GM19452 (cell line): ENCODE data around the gene WAC.

Source experiments
- ATAC-seq: cut with Tn5 transposase; IDR thresholded peaks from one replicate; pipeline ENCODE4 v1.9.1; 2021; ENCODE audit not compliant: unreplicated experiment

WAC gene

DNA sequence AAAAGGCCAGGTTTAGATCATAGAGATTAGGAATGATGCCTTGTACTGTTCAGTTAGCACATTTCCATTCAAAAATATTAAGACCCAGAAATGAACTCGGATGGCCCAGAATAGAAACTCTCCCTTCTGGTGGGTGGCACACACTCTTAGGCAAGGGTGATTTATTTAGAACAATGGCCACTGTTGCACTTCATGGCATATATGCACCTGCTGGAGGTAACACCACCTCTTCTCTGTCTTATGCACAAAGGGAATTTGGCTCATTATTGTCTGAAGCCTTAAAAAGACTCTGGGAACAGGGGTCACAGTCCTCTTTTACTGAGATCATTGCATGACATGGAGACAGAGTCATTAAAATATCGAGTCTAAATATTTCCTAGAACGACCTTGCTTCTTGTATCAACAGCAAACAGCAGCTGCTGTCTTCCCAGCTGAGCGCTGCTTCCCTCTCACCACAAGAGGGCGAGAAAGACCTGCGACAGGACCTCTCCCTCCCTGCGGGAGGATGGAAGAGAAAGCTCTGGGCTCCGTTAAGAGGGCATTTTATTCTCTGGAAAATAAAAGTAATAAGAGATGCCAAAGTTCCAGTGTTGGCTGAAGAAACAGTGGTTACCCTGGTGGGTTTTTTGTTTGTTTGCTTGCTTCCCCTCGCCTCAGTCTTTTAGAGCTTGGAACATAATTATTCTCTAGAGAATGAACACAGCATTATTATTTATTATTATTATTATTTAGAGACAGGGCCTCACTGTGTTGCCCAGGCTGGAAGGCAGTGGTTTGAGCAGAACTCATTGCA, 130.9 kb downstream of the WAC start:
- ATAC-seq = peak; percentile 95

DNA sequence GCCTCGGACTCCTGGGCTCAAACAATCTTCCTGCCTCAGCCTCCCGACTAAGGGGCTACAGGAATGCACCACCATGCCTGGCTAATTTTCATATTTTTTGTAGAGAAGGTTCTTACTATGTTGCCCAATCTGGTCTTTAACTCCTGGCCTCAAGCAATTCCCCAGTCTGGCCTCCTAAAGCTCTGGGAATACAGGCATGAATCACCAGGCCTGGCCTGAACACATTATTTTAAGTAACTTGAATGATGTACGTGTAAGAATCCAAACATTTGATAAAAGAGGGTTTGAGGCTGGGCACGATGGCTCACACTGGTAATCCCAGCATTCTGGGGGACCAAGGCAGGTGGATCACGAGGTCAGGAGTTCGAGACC, 131.4 kb downstream of the WAC start:
- no peak for ATAC-seq

DNA sequence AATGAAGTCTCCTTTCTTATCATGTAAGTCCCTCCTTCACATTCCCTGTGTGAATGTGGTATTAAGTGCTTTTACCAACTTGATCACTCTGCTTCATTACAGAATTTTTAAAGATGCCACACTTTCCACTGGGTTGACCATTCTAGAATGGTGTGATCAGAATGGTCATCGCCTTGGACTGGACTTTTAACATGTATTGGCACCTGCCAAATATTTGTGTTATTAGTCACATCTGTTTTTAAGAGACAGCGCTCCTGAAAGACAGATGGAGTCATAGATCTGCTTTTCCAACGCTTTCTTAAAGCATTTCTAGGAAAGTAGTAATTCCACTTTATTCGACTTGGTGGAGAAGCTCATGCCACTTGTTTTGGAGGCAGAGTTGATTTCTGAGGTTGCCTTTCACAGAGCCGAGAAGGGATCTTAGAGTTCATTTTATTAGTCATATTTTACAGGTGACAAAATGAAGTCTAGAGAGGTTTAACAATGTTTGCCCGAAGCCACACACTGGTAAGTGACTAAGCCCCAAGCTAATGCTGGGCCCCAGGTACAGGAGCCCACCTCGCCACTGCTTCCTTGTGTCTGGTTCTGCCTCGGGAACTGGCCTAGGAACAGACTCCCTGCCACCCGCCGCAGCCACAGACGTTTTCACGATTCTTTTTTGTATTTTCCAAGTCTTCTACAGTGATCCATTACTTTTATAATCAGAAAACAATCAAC, 134.0 kb downstream of the WAC start:
- no peak for ATAC-seq

DNA sequence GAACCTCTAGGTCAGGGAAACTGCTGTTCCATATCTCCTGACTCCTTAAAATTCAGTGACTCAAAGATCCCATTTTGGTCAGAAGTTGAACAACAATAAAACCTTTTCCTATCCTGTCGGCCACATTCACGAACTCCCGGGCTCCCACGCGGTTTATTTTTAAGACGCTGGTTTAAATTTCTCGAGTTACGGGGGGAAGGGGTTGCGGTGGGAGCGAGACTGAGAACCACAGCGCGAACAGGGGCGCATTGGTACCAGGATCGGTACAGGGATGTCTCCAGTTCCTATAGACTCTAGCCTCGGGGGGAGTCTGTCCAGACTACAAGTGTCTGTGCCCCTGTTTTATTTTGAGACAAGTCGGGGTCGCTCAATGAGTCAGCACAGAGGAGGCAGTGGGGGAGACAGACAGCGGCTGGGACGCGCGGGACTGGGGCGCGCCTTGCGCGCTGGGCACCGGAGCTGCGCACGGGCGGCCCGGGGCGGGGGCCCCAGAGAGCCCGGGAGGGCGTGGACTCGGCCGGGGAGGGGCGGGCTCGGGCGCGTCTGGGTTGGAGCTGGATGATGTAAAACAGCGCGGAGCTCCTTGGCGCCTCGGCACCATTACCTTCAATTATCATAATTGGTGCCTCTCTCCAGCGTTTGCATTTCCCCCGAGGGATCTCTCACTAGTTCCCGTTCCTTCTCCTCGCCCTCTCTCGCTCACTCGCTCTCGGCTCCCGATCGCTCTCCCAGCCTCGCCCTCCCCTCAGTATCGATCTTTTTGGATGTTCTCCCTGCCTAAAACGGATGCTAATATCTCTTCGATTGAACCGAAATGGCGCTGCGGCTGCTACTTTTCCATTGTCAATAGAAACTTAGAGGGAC, 135.7 kb downstream of the WAC start:
- no peak for ATAC-seq

DNA sequence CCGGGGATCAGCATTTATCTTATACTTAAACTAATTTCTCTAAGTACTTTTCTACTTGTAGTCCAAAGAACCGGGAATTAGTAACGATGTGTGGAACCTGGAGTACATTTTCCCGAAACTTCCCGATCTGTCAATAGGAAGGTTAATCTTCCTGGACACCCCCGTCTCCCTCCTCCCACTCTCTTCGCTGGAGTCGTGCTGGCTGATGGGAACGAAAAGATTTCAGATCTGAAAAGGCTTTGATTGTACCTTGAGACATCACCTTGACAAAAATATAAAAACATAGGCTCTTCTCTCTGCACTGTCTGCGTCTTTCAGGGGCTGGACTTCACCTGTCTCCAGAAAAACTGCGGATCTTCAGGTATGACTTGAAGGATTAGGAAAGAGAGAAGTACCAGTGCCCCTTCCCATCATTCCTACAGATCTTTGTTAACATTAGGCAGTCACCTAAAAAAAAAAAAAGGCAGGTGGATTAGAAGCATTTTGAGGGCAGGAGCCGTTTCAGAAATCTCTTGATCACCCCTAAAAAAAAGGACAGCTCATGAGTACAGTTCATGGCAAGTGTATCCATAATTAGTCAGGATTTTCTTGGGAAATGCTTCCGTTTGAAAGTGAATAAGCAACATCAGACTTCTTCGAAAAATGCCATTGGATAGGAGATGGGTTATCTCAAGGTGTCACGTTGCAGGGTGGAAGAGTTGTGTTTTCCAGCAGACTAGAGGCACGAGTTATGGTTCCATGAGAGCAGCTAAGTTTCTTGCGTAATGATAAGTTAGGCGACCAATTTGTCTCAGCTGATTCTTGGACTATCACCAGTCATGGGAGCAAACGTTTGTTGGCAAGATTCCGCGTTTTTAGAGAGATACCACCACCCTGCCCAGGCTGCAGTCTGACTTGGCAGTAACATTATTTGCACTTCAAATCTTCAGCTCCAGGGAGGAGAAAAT, 136.6 kb downstream of the WAC start:
- no peak for ATAC-seq
